ENCODE measurements around the gene XAF1. TPM values are rescaled to one million over a fixed set of nuclear protein-coding genes. Genes with fewer than 3 reads are reported as not detected.
"Not testable (repeated sequence)": the region's sequence is repeated elsewhere in the genome, so short reads cannot be mapped to it uniquely, and the experiment has no call there.

Gene XAF1
- total RNA-seq, 2 experiments from 2014 or later: 24.9 to 26.2 TPM

GRCh38 chr17:6761779-6762178 is 5.9 kb downstream of the XAF1 start:
- no peaks in the 10 kb centered on the region for H3K27me3 Mint-ChIP-seq
- peaks cover 11% of the 10 kb centered on the region for H3K9me3 Mint-ChIP-seq
- no peak overlapping the region for H3K27ac Mint-ChIP-seq

GRCh38 chr17:6768447-6768846 is 12.6 kb downstream of the XAF1 start:
- H3K4me3 ChIP-seq (ENCODE audit: low read length): no peak overlapping the region
- Mint-ChIP-seq H3K27ac (no peak overlapping the region), H3K27me3 (no peaks in the 10 kb centered on the region), H3K4me1 (ENCODE audit: low read depth) (no peaks in the 10 kb centered on the region), H3K9me3 (peaks cover 34% of the 10 kb centered on the region), H3K36me3 (ENCODE audit: low read depth) (peaks cover 100% of the 10 kb centered on the region), H3K4me3 (no peak overlapping the region)
- peaks cover 11 to 65% of the 10 kb centered on the region in 2 experiments for H3K9me3 ChIP-seq (ENCODE audit: control insufficient read depth in 1 of 2, insufficient read depth in 1 of 2, low read length in 2 of 2)
- ChIA-PET CTCF (no interaction called here), POLR2A (no interaction called here)
- ATAC-seq (ENCODE audit: poor library complexity): no peak
- H3K4me1 ChIP-seq (ENCODE audit: insufficient read depth, low read length): no peaks in the 10 kb centered on the region
- TF ChIP-seq CTCF (IDR thresholded peaks at IDR 0.05): no peak
- intact Hi-C loops (cut with DNase I, micrococcal nuclease): no loop called here
- DNase-seq: no peak
- peaks cover 100% of the 10 kb centered on the region for H3K36me3 ChIP-seq (ENCODE audit: insufficient read depth, low read length)
- no peak overlapping the region for H3K27ac ChIP-seq (ENCODE audit: low read depth in 1 of 2, low read length in 2 of 2)
- H3K27me3 ChIP-seq (ENCODE audit: control insufficient read depth in 1 of 2, insufficient read depth in 2 of 2, low read length in 2 of 2): no peaks in the 10 kb centered on the region

More at GRCh38 chr17:6761779-6762178, 5.9 kb downstream of the XAF1 start:
- peaks cover 24% of the 10 kb centered on the region for H3K4me1 Mint-ChIP-seq (ENCODE audit: low read depth)
- intact Hi-C loops (cut with DNase I, micrococcal nuclease): no loop called here
- DNase-seq (no peak), ATAC-seq (ENCODE audit: poor library complexity) (no peak)
- H3K4me3 Mint-ChIP-seq: no peak overlapping the region
- Histone ChIP-seq H3K4me3 (ENCODE audit: low read length) (no peak overlapping the region), H3K4me1 (ENCODE audit: insufficient read depth, low read length) (peaks cover 21% of the 10 kb centered on the region), H3K27ac (ENCODE audit: low read depth in 1 of 2, low read length in 2 of 2) (no peak overlapping the region), H3K9me3 (ENCODE audit: control insufficient read depth in 1 of 2, insufficient read depth in 1 of 2, low read length in 2 of 2) (peaks cover 0 to 7% of the 10 kb centered on the region in 2 experiments), H3K27me3 (ENCODE audit: control insufficient read depth in 1 of 2, insufficient read depth in 2 of 2, low read length in 2 of 2) (no peaks in the 10 kb centered on the region), H3K36me3 (ENCODE audit: insufficient read depth, low read length) (peaks cover 85% of the 10 kb centered on the region)
- no peak for TF ChIP-seq CTCF (IDR thresholded peaks at IDR 0.05)
- ChIA-PET POLR2A (no interaction called here), CTCF (interaction anchor here (1.2 kb wide), 1 partner anchor 10 kb away, joined by 3 read pairs; no protein-coding TSS in a partner anchor)
- H3K36me3 Mint-ChIP-seq (ENCODE audit: low read depth): peaks cover 98% of the 10 kb centered on the region

- DNase-seq: no peak
- TF ChIP-seq CTCF (IDR thresholded peaks at IDR 0.05): no peak
- no peak overlapping the region for H3K27ac Mint-ChIP-seq
- peaks cover 6% of the 10 kb centered on the region for H3K27me3 Mint-ChIP-seq
- POLR2A ChIA-PET: no interaction called here
- CTCF ChIA-PET: no interaction called here
- H3K4me3 Mint-ChIP-seq: no peak overlapping the region
- intact Hi-C loops (cut with DNase I, micrococcal nuclease): no loop called here
- no peaks in the 10 kb centered on the region for H3K4me1 Mint-ChIP-seq (ENCODE audit: low read depth)
- no peak overlapping the region for H3K4me3 ChIP-seq (ENCODE audit: low read length)
- peaks cover 6 to 11% of the 10 kb centered on the region in 2 experiments for H3K27me3 ChIP-seq (ENCODE audit: control insufficient read depth in 1 of 2, insufficient read depth in 2 of 2, low read length in 2 of 2)
- peaks cover 67% of the 10 kb centered on the region for H3K36me3 ChIP-seq (ENCODE audit: insufficient read depth, low read length)
- peaks cover 30% of the 10 kb centered on the region for H3K9me3 Mint-ChIP-seq
- no peak for ATAC-seq (ENCODE audit: poor library complexity)
- peaks cover 7% of the 10 kb centered on the region for H3K4me1 ChIP-seq (ENCODE audit: insufficient read depth, low read length)
- H3K9me3 ChIP-seq (ENCODE audit: control insufficient read depth in 1 of 2, insufficient read depth in 1 of 2, low read length in 2 of 2): peaks cover 30 to 80% of the 10 kb centered on the region in 2 experiments
- peaks cover 91% of the 10 kb centered on the region for H3K36me3 Mint-ChIP-seq (ENCODE audit: low read depth)
- H3K27ac ChIP-seq (ENCODE audit: low read depth in 1 of 2, low read length in 2 of 2): no peak overlapping the region
These were observed 16.2 kb downstream of the XAF1 start for GRCh38 chr17:6772016-6772415.

GRCh38 chr17:6774906-6775305 is 19.1 kb downstream of the XAF1 start:
- peaks cover 22% of the 10 kb centered on the region for H3K9me3 Mint-ChIP-seq
- intact Hi-C loops (cut with DNase I, micrococcal nuclease); H3K27ac Mint-ChIP-seq: not testable (repeated sequence)

More at GRCh38 chr17:6774906-6775305, 19.1 kb downstream of the XAF1 start:
- POLR2A ChIA-PET: interaction anchor here (1.2 kb wide), 1 partner anchor 17 kb away, joined by 3 read pairs; no protein-coding TSS in a partner anchor
- H3K36me3 ChIP-seq (ENCODE audit: insufficient read depth, low read length): peaks cover 38% of the 10 kb centered on the region
- H3K4me1 Mint-ChIP-seq (ENCODE audit: low read depth); CTCF ChIA-PET; H3K27ac ChIP-seq (ENCODE audit: low read depth in 1 of 2, low read length in 2 of 2); H3K4me3 Mint-ChIP-seq; H3K4me3 ChIP-seq (ENCODE audit: low read length); ATAC-seq (ENCODE audit: poor library complexity); H3K4me1 ChIP-seq (ENCODE audit: insufficient read depth, low read length); DNase-seq: not testable (repeated sequence)
- H3K27me3 ChIP-seq (ENCODE audit: control insufficient read depth in 1 of 2, insufficient read depth in 2 of 2, low read length in 2 of 2): peaks cover 12 to 18% of the 10 kb centered on the region in 2 experiments
- peaks cover 19% of the 10 kb centered on the region for H3K27me3 Mint-ChIP-seq
- H3K36me3 Mint-ChIP-seq (ENCODE audit: low read depth): peaks cover 71% of the 10 kb centered on the region
- peaks cover 29 to 58% of the 10 kb centered on the region in 2 experiments for H3K9me3 ChIP-seq (ENCODE audit: control insufficient read depth in 1 of 2, insufficient read depth in 1 of 2, low read length in 2 of 2)
